ENCODE results near the gene HBA2. TPM values are rescaled to one million over a fixed set of nuclear protein-coding genes. Genes with fewer than 3 reads are reported as not detected.
"Not testable (repeated sequence)": the region's sequence is repeated elsewhere in the genome, so short reads cannot be mapped to it uniquely, and the experiment has no call there.

HBA2 gene
- total RNA-seq = 67.1 TPM

DNA sequence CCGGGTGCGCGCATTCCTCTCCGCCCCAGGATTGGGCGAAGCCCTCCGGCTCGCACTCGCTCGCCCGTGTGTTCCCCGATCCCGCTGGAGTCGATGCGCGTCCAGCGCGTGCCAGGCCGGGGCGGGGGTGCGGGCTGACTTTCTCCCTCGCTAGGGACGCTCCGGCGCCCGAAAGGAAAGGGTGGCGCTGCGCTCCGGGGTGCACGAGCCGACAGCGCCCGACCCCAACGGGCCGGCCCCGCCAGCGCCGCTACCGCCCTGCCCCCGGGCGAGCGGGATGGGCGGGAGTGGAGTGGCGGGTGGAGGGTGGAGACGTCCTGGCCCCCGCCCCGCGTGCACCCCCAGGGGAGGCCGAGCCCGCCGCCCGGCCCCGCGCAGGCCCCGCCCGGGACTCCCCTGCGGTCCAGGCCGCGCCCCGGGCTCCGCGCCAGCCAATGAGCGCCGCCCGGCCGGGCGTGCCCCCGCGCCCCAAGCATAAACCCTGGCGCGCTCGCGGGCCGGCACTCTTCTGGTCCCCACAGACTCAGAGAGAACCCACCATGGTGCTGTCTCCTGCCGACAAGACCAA, at the start of gene HBA2:
HBA2 (plus strand) TSS at position 503 of the 568 bp plus-strand sequence; CDS start at position 540, 37 bp downstream.
- not testable (repeated sequence) for ATAC-seq; DNase-seq (ENCODE audit: low spot score)

GRCh38 chr16:123558-124350, 48.9 kb upstream of the HBA2 start:
- DNase-seq (ENCODE audit: low spot score); ATAC-seq: not testable (repeated sequence)

DNA sequence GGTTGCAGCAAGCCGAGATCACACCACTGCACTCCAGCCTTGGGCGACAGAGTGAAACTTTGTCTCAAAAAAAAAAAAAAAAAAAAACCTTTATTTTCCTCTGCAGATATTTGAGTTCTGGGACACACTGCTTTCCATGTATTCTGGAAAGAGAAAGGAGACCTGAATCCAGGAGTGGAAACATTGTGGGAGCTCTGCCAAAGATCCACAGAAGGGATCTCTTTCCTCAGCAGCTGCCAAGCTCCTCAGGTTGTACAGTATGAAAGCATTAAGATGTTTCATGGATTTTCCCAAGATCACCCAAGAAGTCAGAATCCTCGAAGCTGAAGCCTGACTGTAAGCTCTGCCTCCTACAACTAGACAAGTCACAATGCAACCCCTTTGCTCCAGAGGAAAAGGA, 47.7 kb upstream of the HBA2 start:
- ATAC-seq (no peak), DNase-seq (ENCODE audit: low spot score) (no peak)

DNA sequence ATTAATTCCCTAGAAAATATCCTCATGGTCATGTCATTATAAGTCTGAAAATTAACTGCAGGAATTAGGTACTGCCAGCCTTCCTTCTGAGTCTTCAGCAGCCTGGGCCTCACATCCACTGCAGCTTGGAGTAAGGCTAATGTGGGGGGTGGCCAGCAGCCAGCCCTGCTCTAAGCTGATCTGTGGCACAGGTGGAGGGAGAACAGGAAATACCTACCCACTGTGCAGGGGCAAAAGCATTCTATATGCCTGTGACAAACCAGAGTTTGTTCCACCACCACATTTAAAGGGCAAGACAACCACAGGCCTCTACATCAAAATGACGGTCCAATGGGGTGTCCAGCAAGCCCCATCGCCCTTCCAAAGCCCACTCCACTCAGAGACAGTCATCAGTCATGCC, 43.6 kb upstream of the HBA2 start:
- DNase-seq (ENCODE audit: low spot score) (no peak), ATAC-seq (no peak)

GRCh38 chr16:130533-131173, 42.0 kb upstream of the HBA2 start:
- DNase-seq (ENCODE audit: low spot score) (no peak), ATAC-seq (no peak)

DNA sequence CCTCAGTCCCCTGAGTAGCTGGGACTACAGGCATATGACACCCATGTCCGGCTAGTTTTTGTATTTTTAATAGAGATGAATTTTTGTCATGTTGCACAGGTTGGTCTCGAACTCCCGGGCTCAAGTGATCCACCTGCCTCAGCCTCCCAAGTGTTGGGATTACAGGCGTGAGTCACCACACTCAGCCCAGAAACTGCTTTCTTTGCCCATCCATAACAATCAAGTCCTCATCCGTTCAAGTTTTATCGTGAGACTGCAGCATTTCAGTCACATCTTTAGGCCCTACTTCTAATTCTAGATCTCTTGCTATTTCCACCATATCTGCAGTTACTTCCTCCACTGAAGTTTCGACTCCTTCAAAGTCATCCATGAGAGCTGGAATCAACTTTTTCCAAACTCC, 40.6 kb upstream of the HBA2 start:
- DNase-seq (ENCODE audit: low spot score) (no peak), ATAC-seq (no peak)

GRCh38 chr16:133716-134115, 39.0 kb upstream of the HBA2 start:
- DNase-seq (ENCODE audit: low spot score) (no peak), ATAC-seq (no peak)

DNA sequence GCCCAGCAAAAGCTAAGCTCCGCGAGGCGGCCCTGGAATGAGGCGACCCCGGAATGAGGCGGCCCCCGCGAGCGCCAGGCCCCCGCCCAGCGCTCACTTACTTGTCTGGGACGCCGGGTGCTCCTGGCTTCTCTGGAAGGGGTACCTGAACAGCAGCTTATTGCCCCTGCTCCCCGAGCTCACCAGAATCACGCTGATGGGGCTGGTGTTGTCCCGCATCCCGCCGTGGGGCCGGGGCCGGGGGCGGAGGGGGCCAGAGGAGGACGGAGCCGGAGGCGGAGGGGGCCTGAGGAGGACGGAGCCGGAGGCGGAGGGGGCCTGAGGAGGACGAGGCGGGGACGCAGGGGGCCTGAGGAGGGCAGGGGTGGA, 34.6 kb upstream of the HBA2 start:
- peak; percentile 33 for ATAC-seq
- peak; percentile 51 for DNase-seq (ENCODE audit: low spot score)

DNA sequence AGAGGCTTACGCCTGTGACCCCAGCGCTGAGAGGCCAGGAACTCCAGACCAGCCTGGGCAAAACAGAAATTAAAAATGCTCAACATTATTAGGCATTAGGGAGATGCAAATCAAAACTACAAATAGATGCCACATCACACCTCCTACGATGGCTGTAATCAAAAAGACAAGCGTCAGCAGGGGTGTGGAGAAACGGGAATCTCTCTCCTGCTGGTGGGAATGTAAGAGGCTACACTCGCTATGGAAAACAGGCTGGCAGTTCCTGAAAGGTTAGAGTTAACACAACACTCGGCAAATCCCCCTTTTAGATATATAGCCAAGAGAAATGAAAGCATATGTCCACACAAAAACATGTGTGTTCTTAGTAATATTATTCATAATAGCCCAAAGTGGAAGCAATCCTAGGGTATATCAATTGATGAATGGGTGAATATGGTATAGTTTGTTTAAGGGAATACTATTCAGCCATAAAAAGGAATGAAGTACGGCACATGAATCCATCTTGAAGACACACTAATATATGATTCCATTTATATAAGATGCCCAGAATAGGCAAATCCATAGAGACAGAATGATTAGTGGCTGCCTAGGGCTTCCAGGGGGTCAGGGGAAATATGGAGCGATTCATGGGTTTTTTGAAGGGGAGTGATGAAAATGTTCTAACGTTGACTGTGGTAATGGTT, 32.4 kb upstream of the HBA2 start:
- ATAC-seq (no peak), DNase-seq (ENCODE audit: low spot score) (no peak)

DNA sequence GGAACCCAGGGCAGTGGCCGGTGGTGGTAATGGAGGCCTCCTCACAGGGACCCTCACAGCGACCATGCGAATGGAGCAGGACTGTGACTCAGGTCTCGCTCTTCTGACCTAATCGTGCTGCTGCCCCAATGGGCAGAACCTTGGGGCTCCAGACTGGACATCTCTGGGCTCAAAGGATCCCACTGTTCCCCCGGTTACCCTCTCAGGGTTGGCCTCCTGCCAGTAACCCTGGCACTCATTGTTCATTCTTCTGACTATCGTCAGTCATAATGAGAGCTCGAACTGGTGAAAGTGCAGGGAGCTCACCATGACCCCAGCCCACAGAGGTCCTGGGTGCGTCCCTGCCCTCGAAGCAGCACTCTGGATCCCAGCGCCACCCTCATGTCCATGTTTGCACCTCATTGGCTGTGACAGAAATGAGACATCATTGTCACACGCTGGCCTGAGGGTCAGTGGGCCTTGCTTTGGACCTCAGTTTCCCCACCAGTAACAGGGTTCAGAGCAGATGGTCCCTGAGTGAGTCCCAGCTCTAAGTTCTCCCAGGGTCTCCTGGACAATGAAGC, 30.2 kb upstream of the HBA2 start:
- ATAC-seq (no peak), DNase-seq (ENCODE audit: low spot score) (no peak)

DNA sequence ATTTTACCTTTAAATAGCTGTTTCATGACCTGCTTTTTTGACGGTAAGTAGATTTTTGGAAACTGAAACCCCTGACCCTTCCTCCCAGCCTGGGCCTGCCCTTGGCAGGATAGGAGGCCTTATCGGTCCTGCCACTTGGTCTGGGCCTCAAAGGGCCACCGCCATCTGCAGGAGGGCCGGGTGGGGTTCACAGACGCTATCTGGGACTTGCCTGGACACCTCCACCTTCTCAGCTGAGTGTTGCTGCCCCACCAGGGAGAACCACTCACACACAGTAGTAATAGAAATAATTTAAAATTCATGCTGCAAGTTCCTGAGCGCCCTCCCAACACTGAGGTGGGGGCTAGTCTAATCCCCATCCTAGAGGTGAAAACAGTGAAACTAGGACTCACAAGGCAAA, 29.6 kb upstream of the HBA2 start:
- DNase-seq (ENCODE audit: low spot score) (no peak), ATAC-seq (no peak)

DNA sequence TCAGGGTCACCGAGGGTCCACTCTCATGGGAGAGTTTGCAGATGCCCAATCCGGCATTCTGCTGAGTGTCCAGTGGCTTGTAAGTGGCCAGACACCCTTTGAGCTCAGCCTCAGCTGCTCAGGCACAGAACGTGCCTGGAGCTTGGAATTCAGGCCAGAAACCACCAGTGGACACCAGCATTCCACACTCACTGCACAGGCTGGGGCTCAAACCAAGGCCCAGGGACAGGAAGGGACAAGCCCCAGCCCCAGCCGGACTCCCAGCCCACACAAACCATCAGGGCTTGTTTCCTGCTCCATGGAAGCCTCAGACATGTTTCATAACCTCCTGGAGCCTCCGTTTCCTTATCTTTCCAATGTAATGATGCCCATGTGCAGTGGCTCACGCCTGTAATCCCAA, 29.2 kb upstream of the HBA2 start:
- ATAC-seq (no peak), DNase-seq (ENCODE audit: low spot score) (no peak)

DNA sequence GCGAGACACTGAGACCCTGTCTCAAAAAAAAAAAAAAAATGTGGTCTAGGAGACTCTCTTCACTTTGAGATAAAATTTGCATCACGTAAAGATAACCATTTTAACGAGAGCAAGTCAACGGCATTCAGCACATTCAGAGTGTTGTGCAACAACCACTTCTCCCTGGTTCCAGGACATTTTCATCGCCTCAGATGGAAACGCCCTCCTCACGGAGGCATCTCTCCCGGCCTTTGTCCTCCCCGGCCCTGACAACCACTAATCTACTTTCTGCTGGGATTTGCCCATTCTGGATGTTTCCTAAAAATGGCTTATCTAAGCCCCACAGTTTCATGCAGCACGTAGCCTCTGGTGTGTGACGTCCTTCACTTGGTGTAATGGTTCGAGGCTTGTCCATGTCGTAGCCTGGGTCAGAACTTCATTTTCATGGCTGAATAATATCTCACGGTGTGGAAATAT, 27.9 kb upstream of the HBA2 start:
- DNase-seq (ENCODE audit: low spot score) (no peak), ATAC-seq (no peak)

GRCh38 chr16:146646-147045, 26.0 kb upstream of the HBA2 start:
- no peak for DNase-seq (ENCODE audit: low spot score)
- ATAC-seq = no peak

DNA sequence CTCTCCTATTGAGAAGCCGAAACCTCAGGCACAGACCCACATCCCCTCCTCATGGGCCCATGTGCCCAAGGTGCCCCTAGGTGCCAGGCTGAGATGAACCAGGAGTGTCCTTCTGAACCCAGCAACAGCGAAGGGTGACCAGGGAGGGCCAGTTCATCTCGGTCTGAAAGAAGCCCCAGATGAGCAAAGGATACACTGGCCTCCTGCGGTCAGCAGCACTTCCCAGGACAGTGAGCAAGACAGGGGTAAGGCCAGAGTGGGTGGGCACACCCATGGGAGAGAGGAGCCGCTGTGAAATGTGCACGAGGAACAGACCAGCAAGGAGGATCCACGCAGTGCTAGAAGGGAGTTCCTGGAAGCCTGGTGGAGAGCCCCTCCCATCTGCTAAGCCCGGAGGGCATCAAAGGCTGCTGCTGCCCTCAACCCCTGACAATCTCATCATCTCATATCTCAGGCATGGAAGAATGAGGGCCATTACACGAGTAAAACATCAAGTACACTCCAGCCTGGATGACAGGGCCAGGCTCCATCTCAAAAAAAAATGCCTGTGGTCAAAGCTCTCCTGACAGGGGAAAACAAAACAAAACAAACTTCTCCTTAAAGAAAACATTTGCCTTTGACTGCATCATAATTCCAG, 23.5 kb upstream of the HBA2 start:
- ATAC-seq (no peak), DNase-seq (ENCODE audit: low spot score) (no peak)

GRCh38 chr16:152141-153128, 20.2 kb upstream of the HBA2 start, which contains the start of gene HBZ:
Gene HBZ, plus strand, starts transcription at chr16:152644. Its CDS starts 266 bp downstream, at chr16:152910.
- no peak for DNase-seq (ENCODE audit: low spot score)
- no peak for ATAC-seq

DNA sequence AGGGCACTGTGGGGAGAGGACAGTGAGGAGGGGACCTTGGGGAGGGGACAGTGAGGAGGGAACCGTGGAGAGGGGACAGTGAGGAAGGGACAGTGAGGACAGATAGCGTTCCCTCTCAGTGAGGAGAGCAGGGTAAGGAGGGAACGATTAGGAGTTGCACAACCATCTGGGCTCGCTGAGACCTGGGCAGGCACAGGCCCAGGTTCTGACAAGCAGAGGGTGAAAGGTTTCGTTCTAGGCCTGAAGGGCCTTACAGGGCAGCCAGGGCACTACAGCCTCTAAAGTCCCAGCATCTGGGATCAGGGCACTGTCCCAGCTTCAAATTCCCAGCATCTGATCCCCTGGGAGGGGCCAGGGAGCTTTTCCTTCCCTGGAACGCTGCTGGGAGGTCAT, 19.6 kb upstream of the HBA2 start:
- DNase-seq (ENCODE audit: low spot score) = not testable (repeated sequence)
- ATAC-seq = peak; percentile 95

GRCh38 chr16:153550-154216, 19.0 kb upstream of the HBA2 start:
- ATAC-seq = peak; percentile 25
- not testable (repeated sequence) for DNase-seq (ENCODE audit: low spot score)

Measured in left lobe of liver (tissue), 2 donors.